Endodermal cell (in vitro differentiated cells): Measurements from ENCODE around the gene KIAA1671. TPM values are rescaled to one million over a fixed set of nuclear protein-coding genes. Genes with fewer than 3 reads are reported as not detected.

ENCODE experiments used
- DNase-seq: peaks from one replicate; pipeline ENCODE4 v3.0.0-alpha.2; 2017
- H3K27ac ChIP-seq: 2 replicates; pipeline ENCODE4 v1.5.1; 2013; ENCODE audit warnings: mild to moderate bottlenecking, low read depth, low read length, moderate library complexity
- H3K27me3 ChIP-seq: 2 replicates; pipeline ENCODE4 v1.6.1; 2013; ENCODE audit warnings: mild to moderate bottlenecking, low read length, moderate library complexity; ENCODE audit not compliant: insufficient read depth, control insufficient read depth, poor library complexity, severe bottlenecking
- H3K36me3 ChIP-seq: 2 replicates; pipeline ENCODE4 v1.7.0; 2013; ENCODE audit warnings: mild to moderate bottlenecking, low read length, moderate library complexity; ENCODE audit not compliant: control insufficient read depth, insufficient read depth
- H3K4me1 ChIP-seq: one replicate; pipeline ENCODE4 v1.7.0; 2013; ENCODE audit warnings: low read length; ENCODE audit not compliant: control insufficient read depth, insufficient read depth
- H3K4me3 ChIP-seq: 2 replicates; pipeline ENCODE4 v1.5.1; 2013; ENCODE audit warnings: mild to moderate bottlenecking, low read length, moderate library complexity
- H3K9ac ChIP-seq: 2 replicates; pipeline ENCODE4 v1.6.1; 2013; ENCODE audit warnings: mild to moderate bottlenecking, low read length, moderate library complexity; ENCODE audit not compliant: poor library complexity, severe bottlenecking; ENCODE audit errors: extremely low read depth
- H3K9me3 ChIP-seq: 2 replicates; pipeline ENCODE4 v1.6.1; 2013; ENCODE audit warnings: mild to moderate bottlenecking, low read length, moderate library complexity; ENCODE audit not compliant: control insufficient read depth
- H3K27ac Mint-ChIP-seq: 2 replicates; pipeline ENCODE4 v1.8.0; 2020; ENCODE audit warnings: mixed read lengths
- H3K27me3 Mint-ChIP-seq: 2 replicates; pipeline ENCODE4 v1.8.0; 2021; ENCODE audit warnings: mild to moderate bottlenecking, mixed read lengths; ENCODE audit not compliant: insufficient read depth
- H3K36me3 Mint-ChIP-seq: 2 replicates; pipeline ENCODE4 v1.8.0; 2020; ENCODE audit warnings: low read depth, mixed read lengths
- H3K4me1 Mint-ChIP-seq: 2 replicates; pipeline ENCODE4 v1.8.0; 2020; ENCODE audit warnings: mixed read lengths
- H3K4me3 Mint-ChIP-seq: 2 replicates; pipeline ENCODE4 v1.8.0; 2020; ENCODE audit warnings: mild to moderate bottlenecking, moderate library complexity, mixed read lengths
- H3K9me3 Mint-ChIP-seq: 2 replicates; pipeline ENCODE4 v1.8.0; 2020; ENCODE audit warnings: mild to moderate bottlenecking, mixed read lengths
- WGBS, 2 experiments: methylation state at CpG; one replicate each; pipeline versions ENCODE4 v1.1.5 to v1.1.7; 2013; ENCODE audit warnings: missing lambda C conversion rate in 2 of 2, mixed read lengths in 1 of 2; ENCODE audit not compliant: insufficient coverage in 1 of 2, insufficient read length in 1 of 2; 5-methylcytosine and 5-hydroxymethylcytosine counted together
- total RNA-seq, 2 donors: library from RNA; stranded (reverse); fragmentation: NEBNext Ultra II Directional in 1 of 2; extraction: Animal tissue kit (Norgen Biotek cat#: 25700) in 1 of 2; gene quantifications; 2 replicates in 1 of 2; 3 replicates in 1 of 2; pipeline ENCODE4 v1.2.1, GENCODE V29; 2021
- TF ChIP-seq, protein P1 (sequence below): fragments of 200-600 bp; sonication (generic); conservative IDR thresholded peaks from 2 replicates; pipeline ENCODE4 v1.5.0; 2021; ENCODE audit warnings: antibody characterized with exemption, mild to moderate bottlenecking

The KIAA1671 gene
- total RNA-seq, 2 donors from 2014 or later, result 38.8 to 43.7 TPM

DNA sequence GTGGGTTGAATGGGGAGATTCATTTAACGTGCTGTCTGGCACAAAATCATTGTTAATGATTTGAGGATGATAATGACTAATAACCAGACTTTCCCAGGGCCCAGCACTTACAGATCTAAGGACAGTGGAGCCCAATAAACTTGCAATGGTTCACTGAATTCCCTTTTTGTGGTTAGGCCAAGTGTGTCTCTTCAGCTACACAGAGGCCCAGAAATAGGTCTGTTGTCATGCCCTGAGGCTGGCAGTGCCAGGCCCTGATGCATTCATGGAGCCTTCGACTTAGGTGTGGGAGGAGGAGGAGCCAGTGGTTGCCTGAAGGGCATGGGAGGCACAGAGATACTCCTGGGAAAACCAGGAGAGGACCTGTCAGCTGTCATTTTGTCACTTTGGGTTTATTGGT is 56.1 kb downstream of the KIAA1671 start:
- Histone ChIP-seq H3K27ac (no peak overlapping the region), H3K4me1 (peaks cover 4% of the 10 kb centered on the region), H3K4me3 (no peak overlapping the region), H3K9ac (no peak overlapping the region), H3K27me3 (no peaks in the 10 kb centered on the region), H3K36me3 (no peaks in the 10 kb centered on the region), H3K9me3 (peaks cover 4% of the 10 kb centered on the region)
- H3K9me3 Mint-ChIP-seq, result no peaks in the 10 kb centered on the region
- TF ChIP-seq, protein P1, sequence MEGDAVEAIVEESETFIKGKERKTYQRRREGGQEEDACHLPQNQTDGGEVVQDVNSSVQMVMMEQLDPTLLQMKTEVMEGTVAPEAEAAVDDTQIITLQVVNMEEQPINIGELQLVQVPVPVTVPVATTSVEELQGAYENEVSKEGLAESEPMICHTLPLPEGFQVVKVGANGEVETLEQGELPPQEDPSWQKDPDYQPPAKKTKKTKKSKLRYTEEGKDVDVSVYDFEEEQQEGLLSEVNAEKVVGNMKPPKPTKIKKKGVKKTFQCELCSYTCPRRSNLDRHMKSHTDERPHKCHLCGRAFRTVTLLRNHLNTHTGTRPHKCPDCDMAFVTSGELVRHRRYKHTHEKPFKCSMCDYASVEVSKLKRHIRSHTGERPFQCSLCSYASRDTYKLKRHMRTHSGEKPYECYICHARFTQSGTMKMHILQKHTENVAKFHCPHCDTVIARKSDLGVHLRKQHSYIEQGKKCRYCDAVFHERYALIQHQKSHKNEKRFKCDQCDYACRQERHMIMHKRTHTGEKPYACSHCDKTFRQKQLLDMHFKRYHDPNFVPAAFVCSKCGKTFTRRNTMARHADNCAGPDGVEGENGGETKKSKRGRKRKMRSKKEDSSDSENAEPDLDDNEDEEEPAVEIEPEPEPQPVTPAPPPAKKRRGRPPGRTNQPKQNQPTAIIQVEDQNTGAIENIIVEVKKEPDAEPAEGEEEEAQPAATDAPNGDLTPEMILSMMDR, result no peak
- H3K4me1 Mint-ChIP-seq, result peaks cover 18% of the 10 kb centered on the region
- no peak overlapping the region for H3K4me3 Mint-ChIP-seq
- peaks cover 6% of the 10 kb centered on the region for H3K36me3 Mint-ChIP-seq
- peak overlapping the region; percentile 65 for H3K27ac Mint-ChIP-seq
- WGBS, 2 experiments, result 96% methylated on average over 2 of the region's 2 CpGs; no CpG with 5 or more reads in 1 of the 2 experiments
- H3K27me3 Mint-ChIP-seq, result no peaks in the 10 kb centered on the region
- no peak for DNase-seq

DNA sequence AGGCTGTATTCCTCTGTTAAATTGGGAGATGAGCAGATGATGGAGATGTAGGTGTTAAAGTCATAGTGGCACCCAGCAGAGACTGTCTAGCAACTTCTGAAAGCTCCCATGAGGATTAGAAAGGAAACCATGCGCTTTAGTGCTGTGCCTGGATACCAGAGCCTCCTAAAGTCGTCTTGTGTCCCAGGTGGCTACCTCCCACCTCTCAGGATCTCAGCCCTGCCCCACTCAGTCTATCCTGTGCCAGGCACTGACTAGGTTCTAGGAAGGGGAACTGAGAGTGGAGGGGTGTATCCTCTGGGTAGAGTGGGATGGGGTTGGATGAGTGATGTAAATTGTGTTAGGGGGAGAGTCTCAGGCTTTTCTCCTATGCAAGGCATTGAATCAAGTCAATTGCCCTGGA is 60.2 kb downstream of the KIAA1671 start:
- Mint-ChIP-seq H3K4me1 (peaks cover 14% of the 10 kb centered on the region), H3K36me3 (peaks cover 32% of the 10 kb centered on the region), H3K4me3 (no peak overlapping the region), H3K9me3 (peaks cover 9% of the 10 kb centered on the region), H3K27me3 (no peaks in the 10 kb centered on the region), H3K27ac (peak overlapping the region; percentile 94)
- Histone ChIP-seq H3K4me1 (peaks cover 8% of the 10 kb centered on the region), H3K27ac (peak overlapping the region; percentile 26), H3K9ac (peak overlapping the region; percentile 26), H3K36me3 (peaks cover 14% of the 10 kb centered on the region), H3K4me3 (peak overlapping the region; percentile 30), H3K27me3 (no peaks in the 10 kb centered on the region), H3K9me3 (peaks cover 13% of the 10 kb centered on the region)
- TF ChIP-seq, protein P1, result no peak
- peak; percentile 90 for DNase-seq
- 7 to 47% methylated on average over 2 of the region's 2 CpGs for WGBS, 2 experiments

DNA sequence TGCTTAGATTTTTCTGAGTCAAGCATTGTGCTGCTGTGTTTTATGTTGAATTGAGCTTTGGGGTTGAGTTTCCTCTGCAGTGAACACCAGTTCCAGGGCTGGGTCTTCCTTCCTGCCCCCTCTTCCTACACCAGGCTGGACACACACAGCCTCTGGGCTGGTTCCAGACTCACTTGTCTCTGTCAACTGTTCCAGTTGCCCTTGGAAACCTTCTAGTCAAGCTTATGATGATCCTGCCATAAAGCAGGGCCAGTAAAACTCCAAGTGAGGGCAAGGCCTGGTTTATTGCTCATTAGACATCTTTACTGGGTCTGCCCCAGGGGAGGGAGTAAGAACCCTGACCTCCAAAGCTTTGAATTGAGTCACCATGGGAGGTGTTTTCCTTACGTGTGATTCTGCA is 61.1 kb downstream of the KIAA1671 start:
- Histone ChIP-seq H3K9ac (no peak overlapping the region), H3K4me1 (peaks cover 8% of the 10 kb centered on the region), H3K9me3 (peaks cover 13% of the 10 kb centered on the region), H3K4me3 (no peak overlapping the region), H3K27ac (no peak overlapping the region), H3K27me3 (no peaks in the 10 kb centered on the region), H3K36me3 (peaks cover 14% of the 10 kb centered on the region)
- Mint-ChIP-seq H3K4me1 (peaks cover 17% of the 10 kb centered on the region), H3K27ac (peak overlapping the region; percentile 94), H3K9me3 (peaks cover 9% of the 10 kb centered on the region), H3K36me3 (peaks cover 32% of the 10 kb centered on the region), H3K4me3 (no peak overlapping the region), H3K27me3 (no peaks in the 10 kb centered on the region)
- TF ChIP-seq, protein P1, result no peak
- DNase-seq, result no peak
- 82% methylated on average over 1 of the region's 1 CpG; no CpG with 5 or more reads in 1 of the 2 experiments for WGBS, 2 experiments
